ENCODE data around the gene ADGRG3. TPM values are rescaled to one million over a fixed set of nuclear protein-coding genes. Genes with fewer than 3 reads are reported as not detected.

The ADGRG3 gene
- total RNA-seq, 1 donor from 2014 or later = not detected

GRCh38 chr16:57683636-57684545 lies 15.8 kb downstream of the ADGRG3 start:
- H3K27ac Mint-ChIP-seq (ENCODE audit: unreplicated experiment) = no peak overlapping the region

DNA sequence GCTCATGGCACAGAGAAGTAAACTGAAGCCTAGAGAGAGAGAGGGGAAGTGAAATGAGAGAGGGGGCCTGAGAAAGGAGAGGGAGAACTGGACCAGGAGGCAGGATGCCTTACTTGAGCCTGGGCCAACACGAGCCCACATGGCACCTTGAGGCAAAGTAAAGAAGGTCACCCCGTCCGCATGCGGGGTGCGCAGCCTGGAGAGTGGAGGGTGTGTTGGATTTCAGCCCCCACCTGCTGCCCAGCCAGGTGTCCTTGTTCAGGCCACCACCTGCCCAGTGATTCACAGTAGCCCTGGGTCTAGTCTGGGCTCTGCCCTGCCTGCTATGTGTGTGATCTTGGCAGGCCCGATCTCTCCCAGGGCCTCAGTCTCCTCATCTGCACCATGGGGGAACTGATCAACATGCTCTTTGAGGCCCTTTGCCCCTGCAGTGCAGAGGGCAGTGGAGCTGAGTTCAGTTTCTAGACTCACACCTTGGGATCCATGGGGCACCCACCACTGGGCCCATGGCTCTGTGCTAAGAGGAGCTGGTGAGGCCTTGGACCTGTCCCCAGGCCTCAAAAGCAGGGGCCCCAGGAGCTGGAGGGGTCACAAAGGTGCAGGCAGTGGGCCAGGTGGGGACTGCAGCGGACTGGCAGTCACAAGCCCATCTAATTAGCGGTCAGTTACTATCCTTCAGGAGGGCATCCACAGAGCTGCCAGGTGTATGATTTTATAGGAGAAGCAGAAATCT lies 16.7 kb downstream of the ADGRG3 start:
- TF ChIP-seq CTCF (IDR thresholded peaks at IDR 0.05; ENCODE audit: insufficient read depth, low read depth, low read length) (no peak), EZH2 (IDR thresholded peaks at IDR 0.05; ENCODE audit: insufficient read depth, low read length) (no peak)
- no peaks in the 10 kb centered on the region for H3K4me1 Mint-ChIP-seq (ENCODE audit: low read depth, unreplicated experiment)
- FAIRE-seq = no peak

More at GRCh38 chr16:57683636-57684545, 15.8 kb downstream of the ADGRG3 start:
- Histone ChIP-seq H3K27ac (ENCODE audit: low read depth, low read length) (no peak overlapping the region), H3K4me2 (ENCODE audit: low read length) (no peak overlapping the region), H3K36me3 (ENCODE audit: insufficient read depth, low read length) (no peaks in the 10 kb centered on the region), H4K20me1 (ENCODE audit: insufficient read depth, low read length) (no peaks in the 10 kb centered on the region), H3K9me3 (ENCODE audit: insufficient read depth, low read depth, low read length) (no peaks in the 10 kb centered on the region), H3K27me3 (ENCODE audit: insufficient read depth, low read length) (peaks cover 5% of the 10 kb centered on the region), H3K4me3 (ENCODE audit: insufficient read depth, low read depth, low read length) (no peak overlapping the region), H3K9ac (ENCODE audit: low read length) (no peak overlapping the region), H3K79me2 (ENCODE audit: insufficient read depth, low read length) (no peaks in the 10 kb centered on the region), H2AFZ (ENCODE audit: low read depth, low read length) (no peak overlapping the region), H3K4me1 (ENCODE audit: insufficient read depth, low read length) (no peaks in the 10 kb centered on the region)
- no peak for DNase-seq (ENCODE audit: low read depth)
- Mint-ChIP-seq H3K27me3 (ENCODE audit: low read depth, unreplicated experiment) (peaks cover 45% of the 10 kb centered on the region), H3K4me3 (ENCODE audit: unreplicated experiment) (no peak overlapping the region), H3K36me3 (ENCODE audit: low read depth, unreplicated experiment) (no peaks in the 10 kb centered on the region), H3K9me3 (ENCODE audit: unreplicated experiment) (peaks cover 9% of the 10 kb centered on the region), H3K4me1 (ENCODE audit: low read depth, unreplicated experiment) (no peaks in the 10 kb centered on the region)
- FAIRE-seq = no peak
- TF ChIP-seq EZH2 (IDR thresholded peaks at IDR 0.05; ENCODE audit: insufficient read depth, low read length) = no peak
- no peak for TF ChIP-seq CTCF (IDR thresholded peaks at IDR 0.05; ENCODE audit: insufficient read depth, low read depth, low read length)

More for the DNA sequence above, 16.7 kb downstream of the ADGRG3 start:
- no peak overlapping the region for H2AFZ ChIP-seq (ENCODE audit: low read depth, low read length)
- no peaks in the 10 kb centered on the region for H3K36me3 ChIP-seq (ENCODE audit: insufficient read depth, low read length)
- H3K4me1 ChIP-seq (ENCODE audit: insufficient read depth, low read length) = no peaks in the 10 kb centered on the region
- no peaks in the 10 kb centered on the region for H4K20me1 ChIP-seq (ENCODE audit: insufficient read depth, low read length)
- peaks cover 6% of the 10 kb centered on the region for H3K27me3 ChIP-seq (ENCODE audit: insufficient read depth, low read length)
- Mint-ChIP-seq H3K36me3 (ENCODE audit: low read depth, unreplicated experiment) (no peaks in the 10 kb centered on the region), H3K4me3 (ENCODE audit: unreplicated experiment) (no peak overlapping the region), H3K27me3 (ENCODE audit: low read depth, unreplicated experiment) (peaks cover 46% of the 10 kb centered on the region), H3K9me3 (ENCODE audit: unreplicated experiment) (peaks cover 9% of the 10 kb centered on the region), H3K27ac (ENCODE audit: unreplicated experiment) (no peak overlapping the region)
- no peak overlapping the region for H3K4me3 ChIP-seq (ENCODE audit: insufficient read depth, low read depth, low read length)
- H3K79me2 ChIP-seq (ENCODE audit: insufficient read depth, low read length) = no peaks in the 10 kb centered on the region
- no peak overlapping the region for H3K27ac ChIP-seq (ENCODE audit: low read depth, low read length)
- DNase-seq (ENCODE audit: low read depth) = no peak
- no peaks in the 10 kb centered on the region for H3K9me3 ChIP-seq (ENCODE audit: insufficient read depth, low read depth, low read length)
- no peak overlapping the region for H3K4me2 ChIP-seq (ENCODE audit: low read length)
- H3K9ac ChIP-seq (ENCODE audit: low read length) = no peak overlapping the region
